ENCODE results near the gene SPRYD3. TPM values are rescaled to one million over a fixed set of nuclear protein-coding genes. Genes with fewer than 3 reads are reported as not detected.
"Not testable (repeated sequence)": the region's sequence is repeated elsewhere in the genome, so short reads cannot be mapped to it uniquely, and the experiment has no call there.

Gene SPRYD3
- total RNA-seq, 1 donor from 2014 or later, result 35.6 TPM

- peaks cover 76% of the 10 kb centered on the region for H3K36me3 Mint-ChIP-seq (ENCODE audit: low read depth)
- DNase-seq, result no peak
- H3K4me3 Mint-ChIP-seq, result no peak overlapping the region
- intact Hi-C loops (cut with micrococcal nuclease), result no loop called here
- no peaks in the 10 kb centered on the region for H3K9me3 Mint-ChIP-seq
- no peaks in the 10 kb centered on the region for H3K27me3 Mint-ChIP-seq
- H3K4me1 Mint-ChIP-seq, result peaks cover 36% of the 10 kb centered on the region
- no peak overlapping the region for H3K27ac Mint-ChIP-seq
Observed at GRCh38 chr12:53036802-53037201, 42.4 kb downstream of the SPRYD3 start.

- Mint-ChIP-seq H3K27ac (no peak overlapping the region), H3K36me3 (ENCODE audit: low read depth) (peaks cover 74% of the 10 kb centered on the region), H3K27me3 (no peaks in the 10 kb centered on the region), H3K4me1 (peaks cover 33% of the 10 kb centered on the region), H3K4me3 (no peak overlapping the region), H3K9me3 (no peaks in the 10 kb centered on the region)
- intact Hi-C loops (cut with micrococcal nuclease), result no loop called here
- DNase-seq, result no peak
Observed at GRCh38 chr12:53034459-53034858, 44.7 kb downstream of the SPRYD3 start.

GRCh38 chr12:53033832-53034231 is 45.4 kb downstream of the SPRYD3 start:
- H3K27ac Mint-ChIP-seq; intact Hi-C loops (cut with micrococcal nuclease); H3K9me3 Mint-ChIP-seq; H3K4me3 Mint-ChIP-seq; DNase-seq; H3K27me3 Mint-ChIP-seq: not testable (repeated sequence)
- peaks cover 29% of the 10 kb centered on the region for H3K4me1 Mint-ChIP-seq
- peaks cover 70% of the 10 kb centered on the region for H3K36me3 Mint-ChIP-seq (ENCODE audit: low read depth)

- intact Hi-C loops (cut with micrococcal nuclease), result no loop called here
- DNase-seq, result no peak
- Mint-ChIP-seq H3K27ac (no peak overlapping the region), H3K36me3 (ENCODE audit: low read depth) (peaks cover 67% of the 10 kb centered on the region), H3K4me3 (no peak overlapping the region), H3K27me3 (no peaks in the 10 kb centered on the region), H3K9me3 (no peaks in the 10 kb centered on the region), H3K4me1 (peaks cover 13% of the 10 kb centered on the region)
Observed at GRCh38 chr12:53031616-53032015, 47.6 kb downstream of the SPRYD3 start.

GRCh38 chr12:53027014-53027413 is 52.2 kb downstream of the SPRYD3 start:
- peaks cover 64% of the 10 kb centered on the region for H3K36me3 Mint-ChIP-seq (ENCODE audit: low read depth)
- DNase-seq; H3K4me3 Mint-ChIP-seq; intact Hi-C loops (cut with micrococcal nuclease); H3K9me3 Mint-ChIP-seq; H3K27me3 Mint-ChIP-seq; H3K27ac Mint-ChIP-seq; H3K4me1 Mint-ChIP-seq: not testable (repeated sequence)

- DNase-seq, result no peak
- intact Hi-C loops (cut with micrococcal nuclease), result no loop called here
- peak overlapping the region; percentile 37 for H3K27ac Mint-ChIP-seq
- H3K4me3 Mint-ChIP-seq, result no peak overlapping the region
- H3K27me3 Mint-ChIP-seq, result no peaks in the 10 kb centered on the region
- H3K36me3 Mint-ChIP-seq (ENCODE audit: low read depth), result peaks cover 69% of the 10 kb centered on the region
- no peaks in the 10 kb centered on the region for H3K9me3 Mint-ChIP-seq
- peaks cover 8% of the 10 kb centered on the region for H3K4me1 Mint-ChIP-seq
Observed at GRCh38 chr12:53025250-53025649, 53.9 kb downstream of the SPRYD3 start.

- Mint-ChIP-seq H3K4me1 (peaks cover 26% of the 10 kb centered on the region), H3K4me3 (no peak overlapping the region)
Observed at GRCh38 chr12:53014709-53015108, 64.5 kb downstream of the SPRYD3 start.

More at GRCh38 chr12:53014709-53015108, 64.5 kb downstream of the SPRYD3 start:
- peaks cover 58% of the 10 kb centered on the region for H3K36me3 Mint-ChIP-seq (ENCODE audit: low read depth)
- H3K27me3 Mint-ChIP-seq, result no peaks in the 10 kb centered on the region
- no peak for DNase-seq
- no peaks in the 10 kb centered on the region for H3K9me3 Mint-ChIP-seq
- intact Hi-C loops (cut with micrococcal nuclease), result no loop called here
- H3K27ac Mint-ChIP-seq, result peak overlapping the region; percentile 41

Other genes starting within 250 kb of the SPRYD3 start
- gene KRT79, start 245.1 kb downstream of the SPRYD3 start, total RNA-seq, result 0.33 TPM in 1 of 2 replicates, not detected in the other
- not detected in 2 replicates for gene KRT78, start 230.4 kb downstream of the SPRYD3 start, total RNA-seq
- 0.51 TPM in 1 of 2 replicates, not detected in the other for gene KRT8, start 174.3 kb downstream of the SPRYD3 start, total RNA-seq
- 2.4 and 2.7 TPM in 2 replicates for gene KRT18, start 130.3 kb downstream of the SPRYD3 start, total RNA-seq
- gene EIF4B, start 72.9 kb downstream of the SPRYD3 start, total RNA-seq, result 500 and 521 TPM in 2 replicates
- gene TNS2, start 29.3 kb downstream of the SPRYD3 start, total RNA-seq, result 1.8 and 2.3 TPM in 2 replicates
- not detected in 2 replicates for gene IGFBP6, start 18.3 kb upstream of the SPRYD3 start, total RNA-seq
- gene SOAT2, start 24.1 kb upstream of the SPRYD3 start, total RNA-seq, result not detected in 2 replicates
- 44.0 and 50.5 TPM in 2 replicates for gene ZNF740, start 101.3 kb upstream of the SPRYD3 start, total RNA-seq
- gene CSAD, start 101.5 kb upstream of the SPRYD3 start, total RNA-seq, result 21.6 and 25.6 TPM in 2 replicates
- gene ITGB7, start 127.9 kb upstream of the SPRYD3 start, total RNA-seq, result 226 and 239 TPM in 2 replicates
- gene RARG, start 152.8 kb upstream of the SPRYD3 start, total RNA-seq, result 57.2 and 58.5 TPM in 2 replicates
- 71.8 and 76.7 TPM in 2 replicates for gene ESPL1, start 188.9 kb upstream of the SPRYD3 start, total RNA-seq
- gene PFDN5, start 216.2 kb upstream of the SPRYD3 start, total RNA-seq, result 319 and 342 TPM in 2 replicates
- 104 and 108 TPM in 2 replicates for gene MYG1, start 220.3 kb upstream of the SPRYD3 start, total RNA-seq
- gene AAAS, start 242.2 kb upstream of the SPRYD3 start, total RNA-seq, result 86.7 and 91.1 TPM in 2 replicates

Data from activated CD4-positive, alpha-beta T cell treated with anti-CD3 and anti-CD28 coated beads, Interleukin-2, amount 10 ng/mL, durations not matched to agents 24 days and 14 days (primary cell).